GM12878 (cell line): ENCODE data around the gene TAPBP. TPM values are rescaled to one million over a fixed set of nuclear protein-coding genes. Genes with fewer than 3 reads are reported as not detected.

ENCODE experiments used
- ATAC-seq: fragments of 200-7000 bp; cut with Tn5 transposase; 3 replicates; pipeline ENCODE4 v1.9.1; 2020; ENCODE audit warnings: mild to moderate bottlenecking, moderate library complexity
- BruUV-seq: library from RNA; stranded (reverse); fragments of 400-500 nt; replicated peaks from 2 replicates; lab custom pipeline; 2021; lab: Mats Ljungman, UMichigan
- CTCF ChIA-PET: fragments of 300-600 bp; sonication (Branson Sonifier 250); formaldehyde crosslinking; extraction: SDS; loops from one replicate; lab custom pipeline; 2021; ENCODE audit warnings: inconsistent platforms; lab: Yijun Ruan, JAX
- POLR2A ChIA-PET: fragments of 350-600 bp; formaldehyde crosslinking; extraction: SDS; loops from one replicate; lab custom pipeline; 2021; ENCODE audit warnings: inconsistent platforms; lab: Charles Lee
- RAD21 ChIA-PET: fragments of 300-600 bp; sonication (Branson Sonifier 250); formaldehyde crosslinking; loops from one replicate; lab custom pipeline; 2023; ENCODE audit warnings: antibody characterized with exemption; ENCODE audit not compliant: unreplicated experiment; lab: Charles Lee
- SMC1A ChIA-PET: fragments of 300-600 bp; sonication (Branson Sonifier 250); formaldehyde crosslinking; loops from one replicate; lab custom pipeline; 2023; ENCODE audit not compliant: unreplicated experiment, uncharacterized antibody; lab: Charles Lee
- DNase-seq: peaks from one replicate; pipeline ENCODE4 v3.0.0-alpha.2; 2011; ENCODE audit warnings: low read depth, low spot score
- FAIRE-seq: peaks from 3 replicates; lab custom pipeline; 2011; peaks lifted over from hg19 to GRCh38; lab: Jason Lieb, UNC
- H2AFZ ChIP-seq: 2 replicates; pipeline ENCODE4 v1.6.0; 2011; ENCODE audit warnings: low read depth, low read length, control low read depth; ENCODE audit not compliant: control insufficient read depth
- H3K27ac ChIP-seq: 2 replicates; pipeline ENCODE4 v1.5.1; 2011; ENCODE audit warnings: control low read depth; ENCODE audit not compliant: control insufficient read depth, insufficient read depth
- H3K27me3 ChIP-seq, 2 experiments: replicated peaks in 1 of 2; 2 replicates each; pipeline versions ENCODE4 v1.6.0 to v1.6.1; 2011; ENCODE audit warnings: low read length in 1 of 2; ENCODE audit not compliant: control insufficient read depth in 2 of 2, insufficient read depth in 2 of 2
- H3K36me3 ChIP-seq, 2 experiments: 2 replicates each; pipeline ENCODE4 v1.5.1; 2011; ENCODE audit warnings: low read length in 1 of 2; ENCODE audit not compliant: control insufficient read depth in 2 of 2, insufficient read depth in 2 of 2
- H3K4me1 ChIP-seq: 2 replicates; pipeline ENCODE4 v1.6.1; 2011; ENCODE audit warnings: mild to moderate bottlenecking, low read length, moderate library complexity, mixed read lengths; ENCODE audit not compliant: control insufficient read depth, insufficient read depth
- H3K4me2 ChIP-seq: 2 replicates; pipeline ENCODE4 v1.6.0; 2011; ENCODE audit warnings: control low read depth; ENCODE audit not compliant: control insufficient read depth, insufficient read depth
- H3K4me3 ChIP-seq: fragments of 200-600 bp; sonication (generic); 2 replicates; pipeline ENCODE4 v1.5.1; 2016
- H3K79me2 ChIP-seq: 2 replicates; pipeline ENCODE4 v1.6.0; 2011; ENCODE audit warnings: low read length; ENCODE audit not compliant: control insufficient read depth, insufficient read depth
- H3K9ac ChIP-seq: 2 replicates; pipeline ENCODE4 v1.8.0; 2011; ENCODE audit warnings: low read length, control low read depth, mixed read lengths; ENCODE audit not compliant: control insufficient read depth, insufficient read depth
- H3K9me3 ChIP-seq: replicated peaks from 3 replicates; pipeline ENCODE4 v1.5.1; 2011; ENCODE audit warnings: mild to moderate bottlenecking, low read length; ENCODE audit not compliant: control insufficient read depth, insufficient read depth
- H4K20me1 ChIP-seq: 2 replicates; pipeline ENCODE4 v1.6.0; 2011; ENCODE audit not compliant: control insufficient read depth, insufficient read depth
- CHD2 ChIP-seq: IDR thresholded peaks from 2 replicates; pipeline ENCODE4 v1.6.1; 2011; ENCODE audit warnings: low read depth, low read length, improper control_type of control experiment, borderline replicate concordance
- EGR1 ChIP-seq, 2 experiments: IDR thresholded peaks; 1 replicate in 1 of 2; 2 replicates in 1 of 2; pipeline ENCODE4 v1.6.1; 2011 to 2012; ENCODE audit warnings: low read depth in 2 of 2, low read length in 2 of 2, borderline replicate concordance in 1 of 2, mild to moderate bottlenecking in 1 of 2, moderate library complexity in 1 of 2
- JUND ChIP-seq: IDR thresholded peaks from 2 replicates; pipeline ENCODE4 v1.6.1; 2012; ENCODE audit warnings: low read depth, mild to moderate bottlenecking, low read length, improper control_type of control experiment, moderate library complexity
- KLF5 ChIP-seq: fragments of 450-650 bp; IDR thresholded peaks from 2 replicates; pipeline ENCODE4 v1.6.1; 2014; ENCODE audit warnings: mild to moderate bottlenecking; ENCODE audit not compliant: partially characterized antibody
- POLR2A ChIP-seq: IDR thresholded peaks from 2 replicates; pipeline ENCODE4 v1.6.1; 2011; ENCODE audit warnings: low read depth, mild to moderate bottlenecking, low read length
- RB1 ChIP-seq: fragments of 450-650 bp; formaldehyde crosslinking; IDR thresholded peaks from 2 replicates; pipeline ENCODE4 v1.6.1; 2017; ENCODE audit warnings: mild to moderate bottlenecking, borderline replicate concordance
- RBBP5 ChIP-seq: fragments of 200-600 bp; sonication (generic); conservative IDR thresholded peaks from 2 replicates; pipeline ENCODE4 v1.6.1; 2016
- SMARCA5 ChIP-seq: fragments of 450-650 bp; IDR thresholded peaks from 2 replicates; pipeline ENCODE4 v1.6.1; 2017; ENCODE audit warnings: mild to moderate bottlenecking
- STAT3 ChIP-seq: IDR thresholded peaks from 2 replicates; pipeline ENCODE4 v1.6.1; 2011; ENCODE audit warnings: low read depth, low read length, improper control_type of control experiment
- WRNIP1 ChIP-seq: IDR thresholded peaks from 2 replicates; pipeline ENCODE4 v1.6.1; 2011; ENCODE audit warnings: low read depth, low read length, improper control_type of control experiment, borderline replicate concordance
- WGBS: methylation state at CpG from one replicate; pipeline ENCODE4 v1.1.6; 2016; ENCODE audit warnings: low lambda C conversion rate; ENCODE audit not compliant: insufficient replicate concordance, insufficient coverage; ENCODE audit errors: missing lambda C conversion rate; 5-methylcytosine and 5-hydroxymethylcytosine counted together
- in situ Hi-C: fragments of 300-500 bp; cut with MboI; formaldehyde crosslinking; loops from 9 replicates; pipeline ENCODE4 v1.14.3; 2018; ENCODE audit warnings: mixed read lengths
- intact Hi-C: fragments of 100-400 bp; cut with micrococcal nuclease; formaldehyde crosslinking; loops from one replicate; pipeline ENCODE4 v1.14.2; 2022; ENCODE audit not compliant: unreplicated experiment
- polyA plus RNA-seq, 11 experiments: library from polyadenylated mRNA; depleted of rRNA in 4 of 11; unstranded in 6 of 11; stranded (reverse) in 5 of 11; fragments of >200 nt; fragmentation: Nextera tagmentation in 4 of 11; fragmentation: Illumina TruSeq in 1 of 11; extraction: Ambion mirVana in 4 of 11; extraction: Trizol in 1 of 11; gene quantifications; 1 replicate in 1 of 11; 2 replicates in 10 of 11; pipeline versions ENCODE4 v1.2.1 to v1.2.3, GENCODE V29; 2011 to 2016; ENCODE audit warnings: inconsistent platforms in 2 of 11, missing spikeins in 2 of 11, low read depth in 1 of 11
- total RNA-seq, 4 experiments: library from RNA; depleted of rRNA in 3 of 4; stranded (reverse); fragments of >200 nt in 3 of 4; fragmentation: Illumina TruSeq in 1 of 4; extraction: Trizol in 1 of 4; gene quantifications; 2 replicates each; pipeline versions ENCODE4 v1.2.1 to v1.2.3, GENCODE V29; 2013 to 2021
- TF ChIP-seq, protein P1 (sequence below): fragments of 450-650 bp; formaldehyde crosslinking; IDR thresholded peaks from 2 replicates; pipeline ENCODE4 v1.4.0; 2022; ENCODE audit warnings: mild to moderate bottlenecking, moderate library complexity
- TF ChIP-seq, protein P2 (sequence below): fragments of 450-650 bp; IDR thresholded peaks from 2 replicates; pipeline ENCODE4 v1.6.1; 2018; ENCODE audit warnings: mild to moderate bottlenecking, low read depth, moderate library complexity; ENCODE audit not compliant: partially characterized antibody

Gene TAPBP
- total and polyA plus RNA-seq, 10 of the 15 experiments (the other 5 are each of a cell fraction or from before 2014, with no cell fraction given), result 14.6 to 210 (median 78.1) TPM

DNA sequence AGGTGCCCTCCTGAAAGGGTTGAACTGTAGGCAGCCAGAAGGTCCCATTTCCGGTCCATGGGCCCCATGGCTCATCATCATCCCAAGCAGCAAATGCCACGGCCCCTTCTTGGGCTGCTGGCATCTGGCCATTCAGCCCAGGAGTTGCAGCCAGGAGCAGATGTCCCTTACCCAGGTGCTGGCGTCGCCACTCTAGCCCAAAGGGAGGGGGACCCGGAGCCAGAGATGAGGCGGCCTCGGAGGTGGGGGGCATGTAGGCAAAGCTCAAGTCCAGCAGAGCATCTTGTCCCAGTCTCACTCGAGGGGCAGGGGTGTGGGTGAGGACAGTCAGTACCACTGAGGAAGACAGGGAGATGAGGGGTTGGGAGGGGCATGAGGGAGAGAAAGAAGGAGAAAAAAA lies 8.8 kb downstream of the TAPBP start:
- CTCF ChIA-PET, result no interaction called here
- peaks cover 19 to 24% of the 10 kb centered on the region in 2 experiments for H3K36me3 ChIP-seq
- no peak for FAIRE-seq
- POLR2A ChIA-PET, result no interaction called here
- ATAC-seq, result no peak
- no peak overlapping the region for H3K27ac ChIP-seq
- H3K79me2 ChIP-seq, result peaks cover 23% of the 10 kb centered on the region
- RAD21 ChIA-PET, result no interaction called here
- no peaks in the 10 kb centered on the region for H3K9me3 ChIP-seq
- no peak for TF ChIP-seq SMARCA5
- 0 out of 2 replicates have a peak, but pooled peaks have one; percentile 17 for TF ChIP-seq POLR2A
- no peak for TF ChIP-seq RBBP5
- TF ChIP-seq EGR1 (IDR thresholded peaks at IDR 0.05; ENCODE audit: borderline replicate concordance in 1 of 2, low read depth in 2 of 2, low read length in 2 of 2), result no peak
- TF ChIP-seq, all 136 proteins: peak for 1
- Histone ChIP-seq H3K27me3 (no peaks in the 10 kb centered on the region), H4K20me1 (peaks cover 5% of the 10 kb centered on the region; the same call in 1 of the 2 replicates), H3K4me3 (no peak overlapping the region), H3K4me2 (no peak overlapping the region), H3K4me1 (peaks cover 1% of the 10 kb centered on the region; the same call in 1 of the 2 replicates), H2AFZ (no peak overlapping the region), H3K9ac (no peak overlapping the region)
- 83% methylated on average over 8 of the region's 8 CpGs for WGBS
- in situ Hi-C loops (no loop called here), intact Hi-C loops (no loop called here)
- SMC1A ChIA-PET, result interaction anchor here (0.6 kb wide), 1 partner anchor 27 kb away, joined by 3 read pairs; no protein-coding TSS in a partner anchor
- DNase-seq, result no peak
- BruUV-seq, result no TSS peak

DNA sequence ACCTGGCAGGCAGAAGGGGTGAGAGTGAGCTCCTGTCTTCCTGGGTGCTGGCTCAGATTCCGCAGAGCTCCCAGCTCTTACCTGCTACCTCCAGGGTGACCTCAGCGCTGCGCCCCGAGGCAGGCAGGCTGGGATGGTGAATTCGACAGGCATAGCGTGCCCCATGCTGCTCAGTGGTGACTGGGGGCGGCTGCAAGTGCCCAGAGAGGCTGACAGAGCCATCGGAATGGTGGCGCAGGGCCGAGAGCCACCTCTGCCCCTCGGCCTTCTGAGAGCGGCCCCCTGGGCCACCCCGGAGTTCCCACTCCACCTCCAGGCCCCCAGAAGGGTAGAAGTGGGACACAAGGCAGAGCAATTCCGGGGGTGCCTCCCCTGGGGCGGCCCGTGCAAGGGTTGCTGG lies 9.7 kb downstream of the TAPBP start:
- intact Hi-C loops, result no loop called here
- CTCF ChIA-PET, result no interaction called here
- RAD21 ChIA-PET, result interaction anchor here (0.9 kb wide), 1 partner anchor 9 kb away, joined by 3 read pairs; no protein-coding TSS in a partner anchor
- H3K4me2 ChIP-seq, result no peak overlapping the region
- SMC1A ChIA-PET, result no interaction called here
- H3K36me3 ChIP-seq, result peaks cover 19 to 24% of the 10 kb centered on the region in 2 experiments
- H2AFZ ChIP-seq, result no peak overlapping the region
- H3K4me1 ChIP-seq, result peaks cover 4% of the 10 kb centered on the region; the same call in 1 of the 2 replicates
- H3K9me3 ChIP-seq, result no peaks in the 10 kb centered on the region
- POLR2A ChIA-PET, result no interaction called here
- peaks cover 5% of the 10 kb centered on the region; the same call in 1 of the 2 replicates for H4K20me1 ChIP-seq
- FAIRE-seq, result no peak
- H3K27me3 ChIP-seq, result no peaks in the 10 kb centered on the region
- 93% methylated on average over 16 of the region's 16 CpGs for WGBS
- no peak for ATAC-seq
- in situ Hi-C loops, result no loop called here
- H3K79me2 ChIP-seq, result peaks cover 19% of the 10 kb centered on the region
- H3K27ac ChIP-seq, result no peak overlapping the region
- BruUV-seq, result no TSS peak
- DNase-seq, result no peak
- no peak overlapping the region for H3K4me3 ChIP-seq
- H3K9ac ChIP-seq, result no peak overlapping the region
- TF ChIP-seq STAT3, result no peak
- TF ChIP-seq WRNIP1, result no peak
- no peak for TF ChIP-seq KLF5
- TF ChIP-seq, protein P1, sequence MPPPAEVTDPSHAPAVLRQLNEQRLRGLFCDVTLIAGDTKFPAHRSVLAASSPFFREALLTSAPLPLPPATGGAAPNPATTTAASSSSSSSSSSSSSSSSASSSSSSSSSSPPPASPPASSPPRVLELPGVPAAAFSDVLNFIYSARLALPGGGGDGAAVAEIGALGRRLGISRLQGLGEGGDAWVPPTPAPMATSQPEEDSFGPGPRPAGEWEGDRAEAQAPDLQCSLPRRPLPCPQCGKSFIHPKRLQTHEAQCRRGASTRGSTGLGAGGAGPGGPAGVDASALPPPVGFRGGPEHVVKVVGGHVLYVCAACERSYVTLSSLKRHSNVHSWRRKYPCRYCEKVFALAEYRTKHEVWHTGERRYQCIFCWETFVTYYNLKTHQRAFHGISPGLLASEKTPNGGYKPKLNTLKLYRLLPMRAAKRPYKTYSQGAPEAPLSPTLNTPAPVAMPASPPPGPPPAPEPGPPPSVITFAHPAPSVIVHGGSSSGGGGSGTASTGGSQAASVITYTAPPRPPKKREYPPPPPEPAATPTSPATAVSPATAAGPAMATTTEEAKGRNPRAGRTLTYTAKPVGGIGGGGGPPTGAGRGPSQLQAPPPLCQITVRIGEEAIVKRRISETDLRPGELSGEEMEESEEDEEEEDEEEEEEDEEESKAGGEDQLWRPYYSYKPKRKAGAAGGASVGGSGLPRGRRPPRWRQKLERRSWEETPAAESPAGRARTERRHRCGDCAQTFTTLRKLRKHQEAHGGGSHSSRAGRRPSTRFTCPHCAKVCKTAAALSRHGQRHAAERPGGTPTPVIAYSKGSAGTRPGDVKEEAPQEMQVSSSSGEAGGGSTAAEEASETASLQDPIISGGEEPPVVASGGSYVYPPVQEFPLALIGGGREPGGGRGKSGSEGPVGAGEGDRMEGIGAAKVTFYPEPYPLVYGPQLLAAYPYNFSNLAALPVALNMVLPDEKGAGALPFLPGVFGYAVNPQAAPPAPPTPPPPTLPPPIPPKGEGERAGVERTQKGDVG (CRISPR knock-in tag), result no peak
- TF ChIP-seq JUND, result no peak
- no peak for TF ChIP-seq RB1
- TF ChIP-seq, protein P2, sequence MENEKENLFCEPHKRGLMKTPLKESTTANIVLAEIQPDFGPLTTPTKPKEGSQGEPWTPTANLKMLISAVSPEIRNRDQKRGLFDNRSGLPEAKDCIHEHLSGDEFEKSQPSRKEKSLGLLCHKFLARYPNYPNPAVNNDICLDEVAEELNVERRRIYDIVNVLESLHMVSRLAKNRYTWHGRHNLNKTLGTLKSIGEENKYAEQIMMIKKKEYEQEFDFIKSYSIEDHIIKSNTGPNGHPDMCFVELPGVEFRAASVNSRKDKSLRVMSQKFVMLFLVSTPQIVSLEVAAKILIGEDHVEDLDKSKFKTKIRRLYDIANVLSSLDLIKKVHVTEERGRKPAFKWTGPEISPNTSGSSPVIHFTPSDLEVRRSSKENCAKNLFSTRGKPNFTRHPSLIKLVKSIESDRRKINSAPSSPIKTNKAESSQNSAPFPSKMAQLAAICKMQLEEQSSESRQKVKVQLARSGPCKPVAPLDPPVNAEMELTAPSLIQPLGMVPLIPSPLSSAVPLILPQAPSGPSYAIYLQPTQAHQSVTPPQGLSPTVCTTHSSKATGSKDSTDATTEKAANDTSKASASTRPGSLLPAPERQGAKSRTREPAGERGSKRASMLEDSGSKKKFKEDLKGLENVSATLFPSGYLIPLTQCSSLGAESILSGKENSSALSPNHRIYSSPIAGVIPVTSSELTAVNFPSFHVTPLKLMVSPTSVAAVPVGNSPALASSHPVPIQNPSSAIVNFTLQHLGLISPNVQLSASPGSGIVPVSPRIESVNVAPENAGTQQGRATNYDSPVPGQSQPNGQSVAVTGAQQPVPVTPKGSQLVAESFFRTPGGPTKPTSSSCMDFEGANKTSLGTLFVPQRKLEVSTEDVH, result no peak
- TF ChIP-seq POLR2A, result no peak
- no peak for TF ChIP-seq CHD2
